ENCODE results near the gene DMD. TPM values are rescaled to one million over a fixed set of nuclear protein-coding genes. Genes with fewer than 3 reads are reported as not detected.

Gene DMD
- total RNA-seq, 1 donor from 2014 or later: 22.9 TPM

DNA sequence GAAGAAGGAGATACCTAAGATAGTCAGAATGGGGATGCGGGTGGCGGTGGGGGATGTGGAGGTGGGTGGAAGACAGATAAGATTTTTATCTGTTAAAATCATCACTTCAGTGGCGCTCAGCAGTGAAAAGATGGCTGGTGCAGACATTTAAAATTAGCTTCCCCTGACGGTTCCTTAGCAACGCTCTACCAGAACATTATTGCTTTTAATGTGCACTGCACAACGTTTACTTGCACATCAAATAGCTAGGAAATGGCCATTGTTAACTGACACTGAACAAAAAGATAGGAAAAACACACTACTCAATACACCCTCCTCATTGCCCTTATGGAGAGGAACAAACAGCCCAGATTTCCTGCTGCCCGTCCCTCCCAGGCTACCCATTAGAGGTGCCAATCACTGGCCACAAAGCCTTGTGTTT lies 2078.5 kb downstream of the DMD start:
- H3K4me1 Mint-ChIP-seq: peaks cover 23% of the 10 kb centered on the region
- TF ChIP-seq, protein P1, sequence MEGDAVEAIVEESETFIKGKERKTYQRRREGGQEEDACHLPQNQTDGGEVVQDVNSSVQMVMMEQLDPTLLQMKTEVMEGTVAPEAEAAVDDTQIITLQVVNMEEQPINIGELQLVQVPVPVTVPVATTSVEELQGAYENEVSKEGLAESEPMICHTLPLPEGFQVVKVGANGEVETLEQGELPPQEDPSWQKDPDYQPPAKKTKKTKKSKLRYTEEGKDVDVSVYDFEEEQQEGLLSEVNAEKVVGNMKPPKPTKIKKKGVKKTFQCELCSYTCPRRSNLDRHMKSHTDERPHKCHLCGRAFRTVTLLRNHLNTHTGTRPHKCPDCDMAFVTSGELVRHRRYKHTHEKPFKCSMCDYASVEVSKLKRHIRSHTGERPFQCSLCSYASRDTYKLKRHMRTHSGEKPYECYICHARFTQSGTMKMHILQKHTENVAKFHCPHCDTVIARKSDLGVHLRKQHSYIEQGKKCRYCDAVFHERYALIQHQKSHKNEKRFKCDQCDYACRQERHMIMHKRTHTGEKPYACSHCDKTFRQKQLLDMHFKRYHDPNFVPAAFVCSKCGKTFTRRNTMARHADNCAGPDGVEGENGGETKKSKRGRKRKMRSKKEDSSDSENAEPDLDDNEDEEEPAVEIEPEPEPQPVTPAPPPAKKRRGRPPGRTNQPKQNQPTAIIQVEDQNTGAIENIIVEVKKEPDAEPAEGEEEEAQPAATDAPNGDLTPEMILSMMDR (IDR thresholded peaks at IDR 0.05): no peak
- DNase-seq: no peak
- H3K27me3 Mint-ChIP-seq: no peaks in the 10 kb centered on the region
- no peak overlapping the region for H3K4me3 Mint-ChIP-seq
- ATAC-seq (ENCODE audit: low read depth): no peak
- no peaks in the 10 kb centered on the region for H3K9me3 Mint-ChIP-seq
- intact Hi-C loops (cut with micrococcal nuclease): loop anchor here (10.0 kb wide), 1 partner anchor 558 kb away; the partner anchor contains the start of gene TASL
- ChIA-PET CTCF (no interaction called here), POLR2A (no interaction called here)
- no peaks in the 10 kb centered on the region for H3K36me3 Mint-ChIP-seq (ENCODE audit: low read depth)
- H3K27ac Mint-ChIP-seq: no peak overlapping the region

DNA sequence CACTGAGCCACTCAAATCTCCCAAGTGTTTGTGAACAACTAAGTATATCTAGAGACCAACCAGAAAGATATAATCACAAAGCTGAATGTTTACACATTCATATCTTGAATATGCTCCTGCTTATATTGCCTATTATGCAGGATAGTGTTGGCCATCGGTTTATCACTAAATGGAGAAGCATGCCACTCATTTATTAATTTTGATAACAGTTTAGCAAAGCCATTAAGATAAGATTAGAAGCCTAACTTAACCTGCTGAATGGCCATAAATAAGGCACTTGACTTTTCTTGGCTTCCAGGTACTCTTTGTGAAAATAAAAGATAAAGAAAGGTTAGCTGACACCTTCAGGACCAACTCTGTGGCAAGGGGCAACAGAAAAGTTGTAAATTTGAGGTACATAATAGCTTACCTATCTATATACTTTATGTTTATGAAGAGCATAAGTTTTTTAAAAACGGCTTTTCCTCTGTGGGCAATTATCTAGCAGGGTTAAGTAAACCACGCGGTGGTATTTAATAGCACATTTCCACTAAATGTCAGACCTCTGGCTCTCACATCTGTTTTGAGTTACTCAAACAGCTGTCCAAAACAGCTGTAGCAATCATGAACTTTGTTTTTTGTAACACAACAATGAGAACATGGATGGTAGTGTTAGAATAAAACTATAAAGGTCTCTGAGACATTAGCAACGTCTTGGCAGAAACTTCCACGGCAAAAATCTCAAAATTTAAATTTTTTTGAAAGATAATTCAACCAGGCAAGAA lies 2080.7 kb downstream of the DMD start:
- ATAC-seq (ENCODE audit: low read depth) (no peak), DNase-seq (no peak)
- ChIA-PET POLR2A (no interaction called here), CTCF (no interaction called here)
- H3K4me3 Mint-ChIP-seq: no peak overlapping the region
- no peaks in the 10 kb centered on the region for H3K9me3 Mint-ChIP-seq
- peaks cover 8% of the 10 kb centered on the region for H3K4me1 Mint-ChIP-seq
- no peak overlapping the region for H3K27ac Mint-ChIP-seq
- intact Hi-C loops (cut with micrococcal nuclease): loop anchor here (10.0 kb wide), 1 partner anchor 556 kb away; the partner anchor contains the start of gene TASL
- H3K27me3 Mint-ChIP-seq: no peaks in the 10 kb centered on the region
- TF ChIP-seq, protein P1 (IDR thresholded peaks at IDR 0.05): no peak
- H3K36me3 Mint-ChIP-seq (ENCODE audit: low read depth): peaks cover 2% of the 10 kb centered on the region

DNA sequence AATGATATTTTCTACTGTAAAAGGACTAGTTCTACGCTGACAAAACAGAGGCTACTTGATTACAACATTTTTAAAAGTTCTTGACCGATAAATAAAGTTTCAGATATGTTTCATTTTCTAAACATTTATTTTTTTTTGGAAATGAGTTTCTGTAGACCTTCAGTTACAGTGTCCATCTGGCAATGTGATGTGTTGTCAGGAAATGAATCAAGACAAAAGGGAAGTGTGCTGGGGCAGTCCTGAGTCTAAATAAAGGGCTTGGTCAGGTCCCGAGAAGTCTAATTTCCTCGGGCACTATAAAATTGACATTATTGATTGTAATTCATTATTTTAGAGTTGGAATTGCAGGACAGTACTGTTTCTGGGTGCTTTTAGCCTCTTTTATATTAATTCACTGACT lies 2082.5 kb downstream of the DMD start:
- peaks cover 5% of the 10 kb centered on the region for H3K36me3 Mint-ChIP-seq (ENCODE audit: low read depth)
- intact Hi-C loops (cut with micrococcal nuclease): no loop called here
- ChIA-PET CTCF (no interaction called here), POLR2A (no interaction called here)
- no peaks in the 10 kb centered on the region for H3K27me3 Mint-ChIP-seq
- H3K4me1 Mint-ChIP-seq: peaks cover 2% of the 10 kb centered on the region
- no peak for ATAC-seq (ENCODE audit: low read depth)
- no peak overlapping the region for H3K27ac Mint-ChIP-seq
- no peaks in the 10 kb centered on the region for H3K9me3 Mint-ChIP-seq
- no peak overlapping the region for H3K4me3 Mint-ChIP-seq
- TF ChIP-seq, protein P1 (IDR thresholded peaks at IDR 0.05): no peak
- no peak for DNase-seq

DNA sequence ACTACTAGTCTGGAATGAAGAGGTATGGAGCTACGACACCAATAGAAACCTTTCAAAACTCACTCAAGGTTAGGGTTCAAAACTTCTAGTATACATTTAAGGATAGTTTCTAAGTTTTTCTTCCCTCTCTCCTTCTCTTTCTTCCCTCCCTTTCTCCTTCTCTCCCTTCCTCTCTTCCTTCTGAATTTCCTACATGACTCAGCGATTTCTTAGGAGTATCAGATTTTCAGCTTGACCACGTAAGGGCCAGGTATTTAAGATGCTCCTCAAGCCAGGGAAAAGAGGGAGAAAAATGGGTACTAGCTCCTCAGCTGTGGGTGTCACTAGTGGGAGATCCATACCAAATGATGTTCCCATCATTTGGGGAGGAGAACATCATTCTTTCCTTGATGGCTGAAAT lies 2083.6 kb downstream of the DMD start:
- H3K9me3 Mint-ChIP-seq: no peaks in the 10 kb centered on the region
- no peak for DNase-seq
- H3K27ac Mint-ChIP-seq: no peak overlapping the region
- TF ChIP-seq, protein P1 (IDR thresholded peaks at IDR 0.05): no peak
- intact Hi-C loops (cut with micrococcal nuclease): no loop called here
- peaks cover 5% of the 10 kb centered on the region for H3K36me3 Mint-ChIP-seq (ENCODE audit: low read depth)
- H3K27me3 Mint-ChIP-seq: no peaks in the 10 kb centered on the region
- ChIA-PET CTCF (no interaction called here), POLR2A (no interaction called here)
- H3K4me3 Mint-ChIP-seq: no peak overlapping the region
- H3K4me1 Mint-ChIP-seq: peaks cover 5% of the 10 kb centered on the region
- ATAC-seq (ENCODE audit: low read depth): no peak

DNA sequence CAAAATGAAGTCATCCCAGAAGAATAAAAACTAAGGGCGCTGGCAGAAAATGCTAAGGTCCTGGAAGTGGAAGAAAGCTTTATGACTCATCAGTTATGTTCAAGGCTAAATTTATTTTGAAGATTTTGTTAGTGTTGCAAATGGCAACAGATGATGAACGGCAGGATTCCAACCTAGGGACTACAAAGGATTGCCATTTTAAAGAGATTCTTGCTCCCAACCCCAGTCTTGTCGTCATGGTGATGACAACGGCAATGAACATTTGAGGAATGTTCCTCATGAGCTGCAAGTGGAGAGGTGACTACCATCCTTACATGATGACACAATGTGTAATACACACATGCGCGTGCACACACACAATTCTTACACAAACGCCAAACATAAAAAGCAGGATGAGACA lies 2085.1 kb downstream of the DMD start:
- Mint-ChIP-seq H3K27me3 (no peaks in the 10 kb centered on the region), H3K36me3 (ENCODE audit: low read depth) (peaks cover 5% of the 10 kb centered on the region), H3K9me3 (no peaks in the 10 kb centered on the region)

More for the DNA sequence above, 2085.1 kb downstream of the DMD start:
- ChIA-PET CTCF (no interaction called here), POLR2A (no interaction called here)
- TF ChIP-seq, protein P1 (IDR thresholded peaks at IDR 0.05): no peak
- Mint-ChIP-seq H3K4me3 (no peak overlapping the region), H3K27ac (no peak overlapping the region), H3K4me1 (peaks cover 5% of the 10 kb centered on the region)
- DNase-seq (no peak), ATAC-seq (ENCODE audit: low read depth) (no peak)
- intact Hi-C loops (cut with micrococcal nuclease): no loop called here
